Mesodermal cell (in vitro differentiated cells): ENCODE results near the gene APOBEC2.

Experiments
- H3K27ac ChIP-seq: 2 replicates; pipeline ENCODE4 v1.7.0; 2013; ENCODE audit warnings: mild to moderate bottlenecking, low read depth, low read length, moderate library complexity; ENCODE audit not compliant: severe bottlenecking
- H3K36me3 ChIP-seq: 2 replicates; pipeline ENCODE4 v1.7.1; 2013; ENCODE audit warnings: mild to moderate bottlenecking, low read length, moderate library complexity; ENCODE audit not compliant: control insufficient read depth, insufficient read depth
- H3K4me1 ChIP-seq: one replicate; pipeline ENCODE4 v1.7.1; 2013; ENCODE audit warnings: mild to moderate bottlenecking, low read length; ENCODE audit not compliant: insufficient read depth, control insufficient read depth, poor library complexity, severe bottlenecking
- H3K4me3 ChIP-seq: 2 replicates; pipeline ENCODE4 v1.7.0; 2013; ENCODE audit warnings: low read length, control low read depth, mild to moderate bottlenecking; ENCODE audit not compliant: insufficient read depth, poor library complexity, severe bottlenecking; ENCODE audit errors: extremely low read depth
- H3K9me3 ChIP-seq: 2 replicates; pipeline ENCODE4 v1.7.1; 2013; ENCODE audit warnings: mild to moderate bottlenecking, low read length, moderate library complexity; ENCODE audit not compliant: control insufficient read depth
- WGBS, 2 experiments: methylation state at CpG; one replicate each; pipeline ENCODE4 v1.1.5; 2013; ENCODE audit warnings: missing lambda C conversion rate in 2 of 2; ENCODE audit not compliant: insufficient coverage in 2 of 2; 5-methylcytosine and 5-hydroxymethylcytosine counted together

The APOBEC2 gene

DNA sequence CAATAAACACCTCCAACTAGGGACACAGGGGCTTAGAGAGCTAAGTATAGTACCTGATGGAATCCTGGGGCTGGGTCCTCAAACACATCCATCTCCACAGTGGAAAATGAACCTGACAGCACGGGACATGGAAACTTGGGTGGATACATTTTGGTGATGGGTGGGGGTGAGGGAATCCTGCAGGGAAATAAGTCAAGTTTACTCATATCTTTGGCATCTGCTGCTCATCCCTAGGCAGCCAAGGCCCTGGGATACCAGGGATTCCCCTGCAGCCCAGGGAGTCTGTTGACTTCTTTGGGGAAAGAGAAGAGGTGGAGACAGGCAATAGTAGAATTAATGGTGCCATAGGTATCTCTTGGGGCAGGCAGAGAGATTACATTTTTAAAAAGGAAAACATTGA, 6.6 kb downstream of the APOBEC2 start:
- WGBS, 2 experiments = no CpG with 5 or more reads among the region's 1 CpG
- H3K27ac ChIP-seq = no peak overlapping the region
- H3K9me3 ChIP-seq = no peaks in the 10 kb centered on the region
- H3K4me3 ChIP-seq = no peak overlapping the region
- peaks cover 22% of the 10 kb centered on the region for H3K4me1 ChIP-seq
- H3K36me3 ChIP-seq = peaks cover 23% of the 10 kb centered on the region

GRCh38 chr6:41061196-41061726, 8.3 kb downstream of the APOBEC2 start:
- WGBS, 2 experiments = 94 to 96% methylated on average over 11 to 13 of the region's 13 CpGs
- Histone ChIP-seq H3K27ac (no peak overlapping the region), H3K9me3 (no peaks in the 10 kb centered on the region), H3K4me1 (peaks cover 27% of the 10 kb centered on the region), H3K4me3 (no peak overlapping the region), H3K36me3 (peaks cover 33% of the 10 kb centered on the region)

GRCh38 chr6:41062056-41062455, 9.1 kb downstream of the APOBEC2 start:
- Histone ChIP-seq H3K4me3 (no peak overlapping the region), H3K27ac (no peak overlapping the region), H3K4me1 (peaks cover 27% of the 10 kb centered on the region), H3K36me3 (peaks cover 36% of the 10 kb centered on the region), H3K9me3 (no peaks in the 10 kb centered on the region)
- whole genome bisulfite sequencing, 2 experiments = 82 to 86% methylated on average over 1 of the region's 1 CpG

DNA sequence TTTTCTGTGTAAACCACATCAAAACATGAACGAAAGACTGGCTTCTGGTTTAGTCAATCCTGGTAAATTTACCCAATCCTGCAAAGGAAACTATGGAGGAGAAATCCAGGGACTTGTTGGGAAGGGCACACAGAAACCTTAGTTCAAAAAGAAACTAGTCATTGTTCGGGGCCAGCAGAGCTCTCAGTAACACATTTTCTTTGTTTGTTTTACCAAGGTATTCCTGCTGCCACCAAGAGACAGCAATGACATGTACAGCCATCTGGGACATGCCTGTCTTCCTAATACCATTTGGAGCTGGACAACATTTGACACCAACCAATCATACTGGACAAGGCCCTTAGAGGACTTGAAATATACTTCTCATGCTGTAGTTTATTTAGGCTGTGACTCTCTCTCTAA, 10.9 kb downstream of the APOBEC2 start:
- Histone ChIP-seq H3K36me3 (peaks cover 40% of the 10 kb centered on the region), H3K4me3 (no peak overlapping the region), H3K27ac (no peak overlapping the region), H3K4me1 (peaks cover 24% of the 10 kb centered on the region), H3K9me3 (no peaks in the 10 kb centered on the region)
- WGBS, 2 experiments = 89 to 100% methylated on average over 2 of the region's 2 CpGs

- Histone ChIP-seq H3K4me1 (peaks cover 19% of the 10 kb centered on the region), H3K27ac (no peak overlapping the region), H3K9me3 (no peaks in the 10 kb centered on the region), H3K4me3 (no peak overlapping the region), H3K36me3 (peaks cover 47% of the 10 kb centered on the region)
- 95% methylated on average over 3 to 4 of the region's 5 CpGs for WGBS, 2 experiments
These were observed 11.8 kb downstream of the APOBEC2 start for GRCh38 chr6:41064841-41065240.

GRCh38 chr6:41065550-41066026, 12.6 kb downstream of the APOBEC2 start:
- peaks cover 13% of the 10 kb centered on the region for H3K4me1 ChIP-seq
- 83 to 88% methylated on average over 1 to 2 of the region's 2 CpGs for WGBS, 2 experiments
- no peak overlapping the region for H3K4me3 ChIP-seq
- H3K36me3 ChIP-seq = peaks cover 45% of the 10 kb centered on the region
- no peak overlapping the region for H3K27ac ChIP-seq
- H3K9me3 ChIP-seq = no peaks in the 10 kb centered on the region

GRCh38 chr6:41066867-41067304, 13.9 kb downstream of the APOBEC2 start:
- H3K4me1 ChIP-seq = peaks cover 17% of the 10 kb centered on the region
- H3K9me3 ChIP-seq = no peaks in the 10 kb centered on the region
- WGBS, 2 experiments = 48 to 70% methylated on average over 2 to 3 of the region's 3 CpGs
- no peak overlapping the region for H3K4me3 ChIP-seq
- H3K27ac ChIP-seq = no peak overlapping the region
- peaks cover 35% of the 10 kb centered on the region for H3K36me3 ChIP-seq

DNA sequence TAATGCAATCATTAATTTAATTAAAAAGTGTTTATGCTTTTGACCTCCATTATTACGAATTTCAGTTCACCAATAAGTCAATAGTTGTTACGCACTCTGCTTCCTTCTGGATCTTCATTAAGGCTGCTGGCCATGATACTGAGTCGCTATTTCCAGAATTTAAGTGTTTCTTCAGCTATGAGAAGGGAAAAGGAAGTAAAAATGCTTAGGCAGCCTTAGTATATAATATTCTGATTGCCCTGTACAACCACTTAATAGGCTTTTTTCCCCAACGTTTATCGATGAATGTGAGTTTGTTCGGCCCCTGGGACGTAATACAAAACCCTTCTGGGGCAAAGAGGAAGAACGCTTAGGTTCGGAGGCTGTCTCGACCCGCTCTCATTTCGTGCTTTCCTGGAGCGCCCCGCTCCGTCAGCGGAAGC, 18.5 kb downstream of the APOBEC2 start:
- 1% methylated on average over 13 to 14 of the region's 16 CpGs for WGBS, 2 experiments
- Histone ChIP-seq H3K36me3 (peaks cover 21% of the 10 kb centered on the region), H3K4me3 (peak overlapping the region; percentile 98), H3K9me3 (no peaks in the 10 kb centered on the region), H3K27ac (peak overlapping the region; percentile 99), H3K4me1 (peaks cover 18% of the 10 kb centered on the region)

GRCh38 chr6:41071923-41072835, 19.2 kb downstream of the APOBEC2 start, which contains the start of gene OARD1:
TSS of gene OARD1 (minus strand) at chr6:41072356. CDS start at chr6:41071634, 722 bp downstream.
- WGBS, 2 experiments = 0% methylated on average over 54 to 55 of the region's 63 CpGs
- H3K36me3 ChIP-seq = peaks cover 19% of the 10 kb centered on the region
- H3K9me3 ChIP-seq = no peaks in the 10 kb centered on the region
- H3K4me1 ChIP-seq = peaks cover 19% of the 10 kb centered on the region
- H3K4me3 ChIP-seq = peak within 1 kb of the TSS; percentile 98
- H3K27ac ChIP-seq = peak within 1 kb of the TSS; percentile 99

- H3K9me3 ChIP-seq = no peaks in the 10 kb centered on the region
- WGBS, 2 experiments = 0% methylated on average over 32 to 37 of the region's 37 CpGs
- peak within 1 kb of the TSS; percentile 99 for H3K27ac ChIP-seq
- peaks cover 19% of the 10 kb centered on the region for H3K4me1 ChIP-seq
- H3K36me3 ChIP-seq = peaks cover 18% of the 10 kb centered on the region
- peak within 1 kb of the TSS; percentile 98 for H3K4me3 ChIP-seq
These were observed 19.8 kb downstream of the APOBEC2 start, which contains the start of gene NFYA for GRCh38 chr6:41072836-41073202. TSS of gene NFYA (plus strand) at chr6:41072974. CDS start at chr6:41079090, 6,116 bp downstream.
